ENCODE data around the gene GABRR1. TPM values are rescaled to one million over a fixed set of nuclear protein-coding genes. Genes with fewer than 3 reads are reported as not detected.

The GABRR1 gene
- total RNA-seq: under 1 TPM in 1 of 3 donors, not detected in 2; 0.07 TPM
- total RNA-seq (2013): 0.05 TPM

DNA sequence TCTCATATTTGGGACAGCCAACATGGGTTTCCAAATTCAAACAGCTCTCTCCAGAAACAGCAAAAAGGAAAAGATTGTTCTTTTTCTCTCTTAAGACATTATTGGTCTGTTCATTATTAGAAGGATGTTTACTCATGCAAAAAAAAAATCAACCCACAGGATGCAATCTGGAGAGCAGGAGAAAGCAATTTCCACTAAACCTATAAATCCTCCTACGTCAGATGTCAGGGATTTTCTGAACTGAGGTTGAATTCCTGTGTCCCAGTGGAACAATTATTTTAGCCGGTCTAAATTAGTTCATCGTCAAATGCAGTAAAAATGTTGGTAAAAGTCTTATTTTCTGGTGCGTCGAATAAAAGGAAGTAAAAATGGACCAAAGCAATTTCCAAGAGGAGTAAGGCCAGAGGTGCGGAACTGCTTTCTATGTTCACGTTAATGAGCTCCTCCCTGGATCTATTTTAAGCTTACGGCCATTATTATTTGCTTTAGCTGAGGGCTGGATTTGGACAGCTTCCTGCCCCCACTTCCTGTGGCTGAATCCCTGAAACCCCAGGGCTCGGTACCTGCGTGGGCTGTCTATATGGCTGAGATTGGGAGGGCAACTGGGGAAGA, at the start of gene GABRR1:
Gene GABRR1 (minus strand): TSS at position 60 of the 612 bp plus-strand sequence. CDS start 36 bp downstream, at position 24.
- TF ChIP-seq, protein P1, sequence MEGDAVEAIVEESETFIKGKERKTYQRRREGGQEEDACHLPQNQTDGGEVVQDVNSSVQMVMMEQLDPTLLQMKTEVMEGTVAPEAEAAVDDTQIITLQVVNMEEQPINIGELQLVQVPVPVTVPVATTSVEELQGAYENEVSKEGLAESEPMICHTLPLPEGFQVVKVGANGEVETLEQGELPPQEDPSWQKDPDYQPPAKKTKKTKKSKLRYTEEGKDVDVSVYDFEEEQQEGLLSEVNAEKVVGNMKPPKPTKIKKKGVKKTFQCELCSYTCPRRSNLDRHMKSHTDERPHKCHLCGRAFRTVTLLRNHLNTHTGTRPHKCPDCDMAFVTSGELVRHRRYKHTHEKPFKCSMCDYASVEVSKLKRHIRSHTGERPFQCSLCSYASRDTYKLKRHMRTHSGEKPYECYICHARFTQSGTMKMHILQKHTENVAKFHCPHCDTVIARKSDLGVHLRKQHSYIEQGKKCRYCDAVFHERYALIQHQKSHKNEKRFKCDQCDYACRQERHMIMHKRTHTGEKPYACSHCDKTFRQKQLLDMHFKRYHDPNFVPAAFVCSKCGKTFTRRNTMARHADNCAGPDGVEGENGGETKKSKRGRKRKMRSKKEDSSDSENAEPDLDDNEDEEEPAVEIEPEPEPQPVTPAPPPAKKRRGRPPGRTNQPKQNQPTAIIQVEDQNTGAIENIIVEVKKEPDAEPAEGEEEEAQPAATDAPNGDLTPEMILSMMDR (IDR thresholded peaks at IDR 0.05): no peak

DNA sequence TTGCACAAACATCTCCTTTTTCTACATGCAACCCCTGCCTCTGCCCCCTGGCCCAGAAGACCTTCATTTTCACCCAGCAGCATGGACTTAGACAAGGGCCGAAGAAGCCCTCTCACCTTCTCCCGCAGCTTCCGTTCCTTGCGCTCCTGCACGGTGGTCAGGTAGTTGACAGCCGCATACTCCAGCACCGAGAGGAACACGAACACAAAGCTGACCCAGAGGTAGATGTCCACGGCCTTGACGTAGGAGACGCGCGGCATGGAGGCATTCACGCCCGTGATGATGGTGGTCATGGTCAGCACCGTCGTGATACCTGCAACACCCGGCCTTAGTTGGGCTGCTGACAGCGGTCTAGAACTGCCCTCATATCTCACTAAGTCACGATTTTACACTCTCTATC, 47.1 kb upstream of the GABRR1 start:
- Mint-ChIP-seq H3K36me3 (no peaks in the 10 kb centered on the region), H3K4me1 (no peaks in the 10 kb centered on the region), H3K9me3 (no peaks in the 10 kb centered on the region), H3K27ac (no peak overlapping the region), H3K27me3 (ENCODE audit: low read depth in 2 of 2) (no peaks in the 10 kb centered on the region), H3K4me3 (no peak overlapping the region)
- TF ChIP-seq, protein P1 (IDR thresholded peaks at IDR 0.05): no peak
- Histone ChIP-seq H3K4me3 (ENCODE audit: low read length) (no peak overlapping the region), H3K4me1 (ENCODE audit: control insufficient read depth, insufficient read depth, low read length) (no peaks in the 10 kb centered on the region), H3K27me3 (ENCODE audit: control insufficient read depth, insufficient read depth, low read length) (no peaks in the 10 kb centered on the region), H3K9me3 (ENCODE audit: control insufficient read depth, insufficient read depth, low read length) (no peaks in the 10 kb centered on the region), H3K36me3 (ENCODE audit: control insufficient read depth, insufficient read depth, low read length) (no peaks in the 10 kb centered on the region), H3K27ac (ENCODE audit: low read length) (no peak overlapping the region)
- 94% methylated on average over 20 of the region's 20 CpGs for WGBS (ENCODE audit: insufficient coverage)
- DNase-seq: no peak
- no peak for ATAC-seq
- intact Hi-C loops (cut with micrococcal nuclease): no loop called here

More for the DNA sequence above, at the start of gene GABRR1:
- Histone ChIP-seq H3K4me3 (ENCODE audit: low read length) (no peak within 1 kb of the TSS), H3K36me3 (ENCODE audit: control insufficient read depth, insufficient read depth, low read length) (no peaks in the 10 kb centered on the region), H3K4me1 (ENCODE audit: control insufficient read depth, insufficient read depth, low read length) (no peaks in the 10 kb centered on the region), H3K27me3 (ENCODE audit: control insufficient read depth, insufficient read depth, low read length) (peaks cover 2% of the 10 kb centered on the region), H3K27ac (ENCODE audit: low read length) (no peak within 1 kb of the TSS), H3K9me3 (ENCODE audit: control insufficient read depth, insufficient read depth, low read length) (no peaks in the 10 kb centered on the region)
- Mint-ChIP-seq H3K27ac (no peak within 1 kb of the TSS), H3K4me3 (no peak within 1 kb of the TSS), H3K27me3 (ENCODE audit: low read depth in 2 of 2) (peaks cover 8 to 9% of the 10 kb centered on the region in 2 donors), H3K36me3 (no peaks in the 10 kb centered on the region), H3K4me1 (peaks cover 0 to 7% of the 10 kb centered on the region in 2 donors), H3K9me3 (no peaks in the 10 kb centered on the region)
- DNase-seq: no peak
- intact Hi-C loops (cut with micrococcal nuclease): no loop called here
- no peak for ATAC-seq
- WGBS (ENCODE audit: insufficient coverage): 39% methylated on average over 10 of the region's 10 CpGs

- intact Hi-C loops (cut with micrococcal nuclease): no loop called here
- Histone ChIP-seq H3K4me3 (ENCODE audit: low read length) (no peak overlapping the region), H3K27me3 (ENCODE audit: control insufficient read depth, insufficient read depth, low read length) (no peaks in the 10 kb centered on the region), H3K27ac (ENCODE audit: low read length) (no peak overlapping the region), H3K4me1 (ENCODE audit: control insufficient read depth, insufficient read depth, low read length) (no peaks in the 10 kb centered on the region), H3K9me3 (ENCODE audit: control insufficient read depth, insufficient read depth, low read length) (no peaks in the 10 kb centered on the region), H3K36me3 (ENCODE audit: control insufficient read depth, insufficient read depth, low read length) (no peaks in the 10 kb centered on the region)
- Mint-ChIP-seq H3K27me3 (ENCODE audit: low read depth in 2 of 2) (no peaks in the 10 kb centered on the region), H3K4me3 (no peak overlapping the region), H3K4me1 (no peaks in the 10 kb centered on the region), H3K36me3 (no peaks in the 10 kb centered on the region), H3K9me3 (no peaks in the 10 kb centered on the region), H3K27ac (no peak overlapping the region)
- TF ChIP-seq, protein P1 (IDR thresholded peaks at IDR 0.05): no peak
- 27% methylated on average over 5 of the region's 5 CpGs for WGBS (ENCODE audit: insufficient coverage)
- DNase-seq: peak in 1 of 2 donors; percentile 9
- no peak for ATAC-seq
Measured at GRCh38 chr6:89260832-89261231, 43.7 kb upstream of the GABRR1 start.

- DNase-seq: no peak
- intact Hi-C loops (cut with micrococcal nuclease): no loop called here
- no peak overlapping the region for H3K4me3 ChIP-seq (ENCODE audit: low read length)
- Mint-ChIP-seq H3K4me1 (no peaks in the 10 kb centered on the region), H3K27me3 (ENCODE audit: low read depth in 2 of 2) (no peaks in the 10 kb centered on the region), H3K36me3 (no peaks in the 10 kb centered on the region), H3K27ac (no peak overlapping the region), H3K4me3 (no peak overlapping the region), H3K9me3 (no peaks in the 10 kb centered on the region)
- no peak for ATAC-seq
- no peaks in the 10 kb centered on the region for H3K27me3 ChIP-seq (ENCODE audit: control insufficient read depth, insufficient read depth, low read length)
- no peaks in the 10 kb centered on the region for H3K36me3 ChIP-seq (ENCODE audit: control insufficient read depth, insufficient read depth, low read length)
- no peak overlapping the region for H3K27ac ChIP-seq (ENCODE audit: low read length)
- H3K9me3 ChIP-seq (ENCODE audit: control insufficient read depth, insufficient read depth, low read length): no peaks in the 10 kb centered on the region
- 42% methylated on average over 4 of the region's 4 CpGs for WGBS (ENCODE audit: insufficient coverage)
- TF ChIP-seq, protein P1 (IDR thresholded peaks at IDR 0.05): no peak
- no peaks in the 10 kb centered on the region for H3K4me1 ChIP-seq (ENCODE audit: control insufficient read depth, insufficient read depth, low read length)
Measured at GRCh38 chr6:89260310-89260709, 43.2 kb upstream of the GABRR1 start.
